HFFc6 (cell line): Measurements from ENCODE around the gene RPL12. TPM values are rescaled to one million over a fixed set of nuclear protein-coding genes. Genes with fewer than 3 reads are reported as not detected.

Experiments used
- DNase-seq: peaks from one replicate; pipeline ENCODE4 v3.0.0-alpha.2; 2018
- H3K27ac Mint-ChIP-seq: 2 replicates; pipeline ENCODE4 v1.8.0; 2020; ENCODE audit warnings: mild to moderate bottlenecking, mixed read lengths
- H3K27me3 Mint-ChIP-seq: 2 replicates; pipeline ENCODE4 v1.8.0; 2021; ENCODE audit warnings: mild to moderate bottlenecking, moderate library complexity, mixed read lengths; ENCODE audit not compliant: insufficient read depth
- H3K36me3 Mint-ChIP-seq: 2 replicates; pipeline ENCODE4 v1.8.0; 2021; ENCODE audit warnings: low read depth, mixed read lengths
- H3K4me1 Mint-ChIP-seq: 2 replicates; pipeline ENCODE4 v1.8.0; 2020; ENCODE audit warnings: low read depth, mixed read lengths
- H3K4me3 Mint-ChIP-seq: 2 replicates; pipeline ENCODE4 v1.8.0; 2020; ENCODE audit warnings: mild to moderate bottlenecking, moderate library complexity, mixed read lengths
- H3K9me3 Mint-ChIP-seq: 2 replicates; pipeline ENCODE4 v1.8.0; 2020; ENCODE audit warnings: mild to moderate bottlenecking, mixed read lengths
- CTCF ChIP-seq: fragments of 200-600 bp; sonication (generic); IDR thresholded peaks from 2 replicates; pipeline ENCODE4 v1.5.0; 2021; ENCODE audit warnings: antibody characterized with exemption, mild to moderate bottlenecking
- long read RNA-seq: library from polyadenylated mRNA; unstranded; transcript quantifications from one replicate; pipeline ENCODE4 v2.0.0, GENCODE V29; 2019
- total RNA-seq, 6 experiments: library from RNA; stranded (reverse); fragmentation: NEBNext Ultra II Directional; extraction: Animal tissue kit (Norgen Biotek cat#: 25700); gene quantifications; 2 replicates in 1 of 6; 3 replicates in 5 of 6; pipeline ENCODE4 v1.2.3, GENCODE V29; 2021

The RPL12 gene
- 1,000 to 10,000 TPM in 4 of 6 experiments, 100 to 1,000 TPM in 2; 953 to 1,196 (median 1,072) TPM for total RNA-seq
- long read RNA-seq, transcript RPL12-201 (7 exons, 633 nt): major isoform, 955 of 1,047 reads
- long read RNA-seq, transcript RPL12-204 (7 exons, 864 nt): minor isoform, 12 of 1,047 reads
- long read RNA-seq, partial matches to known transcripts: 73 of 1,047 reads
- long read RNA-seq, other reads (novel, unspliced or antisense): 7 of 1,047 reads

DNA sequence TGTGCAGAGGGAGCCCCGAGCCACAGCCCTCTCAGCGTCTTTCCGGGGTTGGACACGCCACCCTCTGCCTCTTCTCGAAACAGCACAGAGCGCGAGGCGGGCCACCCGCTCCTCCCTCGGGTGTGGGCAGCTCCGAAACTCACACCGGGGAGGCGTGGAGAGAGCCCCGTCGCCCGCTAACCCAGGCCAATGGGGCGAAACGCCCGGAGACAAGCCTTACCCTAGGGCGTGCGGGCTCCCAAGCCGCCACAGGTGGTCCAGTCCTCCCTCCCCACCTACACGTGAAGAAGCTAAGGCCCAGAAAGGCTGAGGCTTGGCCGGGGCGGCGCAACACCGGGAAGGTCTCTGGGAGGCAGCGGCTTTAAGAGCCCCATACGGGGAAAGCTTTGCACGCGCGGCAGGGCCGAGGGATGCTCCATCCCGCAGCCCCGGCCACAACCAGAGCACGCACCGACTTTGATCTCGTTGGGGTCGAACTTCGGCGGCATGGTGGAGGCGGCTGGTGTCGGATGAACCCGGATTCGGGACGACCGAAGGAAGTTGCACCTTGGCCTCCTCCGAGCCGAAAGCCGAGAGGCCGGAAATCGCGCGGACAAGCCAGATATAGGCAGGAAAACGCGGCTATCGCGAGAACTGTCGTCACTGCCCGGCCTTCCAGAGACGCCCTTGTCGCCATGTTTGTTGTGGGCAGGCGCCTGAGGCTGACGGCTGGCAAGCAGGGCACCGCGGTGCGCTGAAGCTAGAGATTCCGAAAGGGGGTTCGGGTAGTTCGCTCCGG, at the start of gene RPL12, which contains the start of gene LRSAM1:
TSS of gene RPL12 (minus strand) at position 577 of the 778 bp plus-strand sequence. CDS start at position 488, 89 bp downstream.
TSS of gene LRSAM1 (plus strand) at position 681 of the 778 bp plus-strand sequence. CDS start 3,018 bp downstream, outside the sequence.
- Mint-ChIP-seq H3K36me3 (peaks cover 64% of the 10 kb centered on the region), H3K4me1 (peaks cover 46% of the 10 kb centered on the region), H3K27me3 (peaks cover 26% of the 10 kb centered on the region), H3K9me3 (peaks cover 46% of the 10 kb centered on the region), H3K27ac (peak within 1 kb of the TSS; percentile 94), H3K4me3 (peak within 1 kb of the TSS; percentile 97)
- peak; percentile 97 for DNase-seq
- TF ChIP-seq CTCF: no peak

- peaks cover 32% of the 10 kb centered on the region for H3K4me1 Mint-ChIP-seq
- DNase-seq: no peak
- peak overlapping the region; percentile 20; the same call in 1 of the 2 replicates for H3K4me3 Mint-ChIP-seq
- peaks cover 31% of the 10 kb centered on the region for H3K27me3 Mint-ChIP-seq
- H3K9me3 Mint-ChIP-seq: no peaks in the 10 kb centered on the region; the same call in 1 of the 2 replicates
- H3K27ac Mint-ChIP-seq: peak overlapping the region; percentile 57; the same call in 1 of the 2 replicates
- H3K36me3 Mint-ChIP-seq: peaks cover 20% of the 10 kb centered on the region; the same call in 1 of the 2 replicates
- no peak for TF ChIP-seq CTCF
Observed at GRCh38 chr9:127500862-127501261, 49.7 kb upstream of the RPL12 start.

- Mint-ChIP-seq H3K4me3 (peak overlapping the region; percentile 13; the same call in 1 of the 2 replicates), H3K36me3 (peaks cover 22% of the 10 kb centered on the region; the same call in 1 of the 2 replicates), H3K27me3 (peaks cover 32% of the 10 kb centered on the region), H3K4me1 (peaks cover 36% of the 10 kb centered on the region), H3K9me3 (no peaks in the 10 kb centered on the region; the same call in 1 of the 2 replicates), H3K27ac (peak overlapping the region; percentile 57)
- DNase-seq: no peak
- TF ChIP-seq CTCF: no peak
Observed at GRCh38 chr9:127500399-127500798, 49.2 kb upstream of the RPL12 start.

- no peak for TF ChIP-seq CTCF
- peak overlapping the region; percentile 77 for H3K27ac Mint-ChIP-seq
- H3K36me3 Mint-ChIP-seq: peaks cover 18% of the 10 kb centered on the region; the same call in 1 of the 2 replicates
- no peaks in the 10 kb centered on the region for H3K9me3 Mint-ChIP-seq
- no peak for DNase-seq
- H3K4me3 Mint-ChIP-seq: no peak overlapping the region
- peaks cover 34% of the 10 kb centered on the region for H3K4me1 Mint-ChIP-seq
- H3K27me3 Mint-ChIP-seq: peaks cover 26% of the 10 kb centered on the region
Observed at GRCh38 chr9:127498298-127498697, 47.1 kb upstream of the RPL12 start.

- Mint-ChIP-seq H3K4me3 (no peak overlapping the region), H3K9me3 (no peaks in the 10 kb centered on the region), H3K27me3 (peaks cover 25% of the 10 kb centered on the region), H3K36me3 (peaks cover 18% of the 10 kb centered on the region; the same call in 1 of the 2 replicates), H3K4me1 (peaks cover 34% of the 10 kb centered on the region), H3K27ac (peak overlapping the region; percentile 77)
- DNase-seq: no peak
- TF ChIP-seq CTCF: no peak
Observed at GRCh38 chr9:127497656-127498290, 46.6 kb upstream of the RPL12 start.
